ENCODE measurements around the gene KHK. TPM values are rescaled to one million over a fixed set of nuclear protein-coding genes. Genes with fewer than 3 reads are reported as not detected.
A peak's percentile ranks its signal among the peaks of the same experiment; 100 is the strongest.

The KHK gene
- total and polyA plus RNA-seq, 9 of the 15 experiments (the other 6 are each of a cell fraction or from before 2014, with no cell fraction given) = 1.5 to 10.7 (median 5.2) TPM

- TF ChIP-seq ZNF197 (CRISPR knock-in tag; IDR thresholded peaks at IDR 0.05; ENCODE audit: low read depth) (peak; percentile 44; the same call in 1 of the 2 replicates), ZBTB1 (CRISPR knock-in tag; IDR thresholded peaks at IDR 0.05; ENCODE audit: borderline replicate concordance, low read depth) (no peak), MNT (conservative IDR thresholded peaks at IDR 0.05) (peak in 1 of 2 experiments; percentile 51; a peak in 1 of 4 replicates), STAT5A (IDR thresholded peaks at IDR 0.05; ENCODE audit: borderline replicate concordance, low read length) (no peak), NCOA4 (IDR thresholded peaks at IDR 0.05; ENCODE audit: partially characterized antibody) (no peak), ZNF277 (CRISPR knock-in tag; IDR thresholded peaks at IDR 0.05; ENCODE audit: borderline replicate concordance) (no peak), NCOA1 (IDR thresholded peaks at IDR 0.05; ENCODE audit: low read depth) (peak; percentile 57), EZH2 (IDR thresholded peaks at IDR 0.05; ENCODE audit: borderline replicate concordance, low read depth, low read length) (no peak), STAG1 (CRISPR knock-in tag; IDR thresholded peaks at IDR 0.05; ENCODE audit: borderline replicate concordance) (0 out of 2 replicates have a peak, but pooled peaks have one; percentile 24), RBBP5 (IDR thresholded peaks at IDR 0.05; ENCODE audit: borderline replicate concordance, insufficient read depth, low read length, poor library complexity, severe bottlenecking) (peak; percentile 82), ZNF347 (CRISPR knock-in tag; IDR thresholded peaks at IDR 0.05; ENCODE audit: low read depth) (no peak), SREBF1 (IDR thresholded peaks at IDR 0.05; ENCODE audit: borderline replicate concordance, low read depth, low read length) (no peak), MYC (IDR thresholded peaks at IDR 0.05; ENCODE audit: low read depth, low read length) (peak; percentile 58), MYC (CRISPR knock-in tag; IDR thresholded peaks at IDR 0.05; ENCODE audit: borderline replicate concordance, low read depth) (peak; percentile 47; the same call in 1 of the 2 replicates), RFX5 (IDR thresholded peaks at IDR 0.05; ENCODE audit: low read depth, low read length) (peak; percentile 62; the same call in 1 of the 2 replicates), MBD2 (IDR thresholded peaks at IDR 0.05; ENCODE audit: borderline replicate concordance, low read depth) (peak; percentile 93), RB1 (IDR thresholded peaks at IDR 0.05; ENCODE audit: low read depth) (peak; percentile 44; the same call in 1 of the 2 replicates), HDAC6 (IDR thresholded peaks at IDR 0.05; ENCODE audit: low read depth, low read length) (0 out of 2 replicates have a peak, but pooled peaks have one; percentile 67), IRF1 (CRISPR knock-in tag; IDR thresholded peaks at IDR 0.05; ENCODE audit: borderline replicate concordance) (peak; percentile 87; the same call in 1 of the 2 replicates), MTA2 (IDR thresholded peaks at IDR 0.05; ENCODE audit: low read depth) (no peak), KHSRP (IDR thresholded peaks at IDR 0.05) (peak; percentile 69), PHTF2 (CRISPR knock-in tag; IDR thresholded peaks at IDR 0.05) (no peak), ZNF408 (CRISPR knock-in tag; IDR thresholded peaks at IDR 0.05; ENCODE audit: low read depth) (no peak)
Observed at GRCh38 chr2:27050996-27051901, 35.3 kb upstream of the KHK start, which contains the start of gene AGBL5 (continued).
